ENCODE data around the gene SORCS1. TPM values are rescaled to one million over a fixed set of nuclear protein-coding genes. Genes with fewer than 3 reads are reported as not detected.

SORCS1 gene
- total and polyA plus RNA-seq, 2 of the 13 experiments (the other 11 are each of a cell fraction or from before 2014, with no cell fraction given): not detected

DNA sequence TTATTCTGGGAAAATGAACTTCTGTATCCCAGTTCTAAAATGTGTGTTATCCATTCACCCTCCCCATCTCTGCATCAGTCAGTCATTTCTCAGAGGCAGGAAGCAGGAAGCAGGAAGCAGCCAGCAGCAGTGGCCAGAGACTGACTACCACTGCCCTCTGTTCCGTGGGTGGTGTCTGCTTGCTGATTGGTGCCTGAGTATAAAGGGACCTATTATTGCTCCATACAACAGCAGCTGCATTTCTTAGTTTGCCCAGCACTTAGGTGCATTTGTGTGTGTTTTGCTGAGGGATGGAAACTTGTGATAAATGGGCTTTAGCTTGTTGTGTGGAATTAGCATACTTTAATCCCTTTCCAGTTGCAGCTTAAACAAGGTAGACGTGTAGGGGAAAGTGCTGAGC, 582.2 kb downstream of the SORCS1 start:
- no peak overlapping the region for H3K27ac ChIP-seq (ENCODE audit: extremely low read length, insufficient read depth, low read length)
- no peaks in the 10 kb centered on the region for H3K4me1 ChIP-seq (ENCODE audit: insufficient read depth, low read length)
- no peak overlapping the region for H3K9ac ChIP-seq (ENCODE audit: insufficient read depth, low read depth, low read length)
- no peak for DNase-seq (ENCODE audit: low spot score)
- in situ Hi-C loops (cut with HindIII; ENCODE audit: extremely low pct_ligation_motif_present, low pct_unique_long_range_greater_than_20kb): no loop called here
- H3K4me3 ChIP-seq (replicated peaks in 1 of 3; ENCODE audit: insufficient read depth in 1 of 3, low read depth in 2 of 3, low read length in 3 of 3): no peak overlapping the region
- ATAC-seq: no peak
- no peak overlapping the region for H2AFZ ChIP-seq (ENCODE audit: low read length)
- no peaks in the 10 kb centered on the region for H4K20me1 ChIP-seq (ENCODE audit: insufficient read depth, low read length)
- peaks cover 20% of the 10 kb centered on the region; the same call in 1 of the 2 replicates for H3K9me3 ChIP-seq (ENCODE audit: low read length)
- BruUV-seq (replicated peaks): no TSS peak
- no peaks in the 10 kb centered on the region for H3K79me2 ChIP-seq (ENCODE audit: insufficient read depth, low read length)
- no peaks in the 10 kb centered on the region for H3K36me3 ChIP-seq (replicated peaks in 1 of 2; ENCODE audit: control insufficient read depth in 1 of 2, insufficient read depth in 2 of 2, low read length in 2 of 2)
- intact Hi-C loops (cut with micrococcal nuclease; ENCODE audit: unreplicated experiment): no loop called here
- H3K27me3 ChIP-seq (ENCODE audit: control insufficient read depth in 1 of 2, insufficient read depth in 2 of 2, low read length in 2 of 2): no peaks in the 10 kb centered on the region
- CTCF ChIA-PET (ENCODE audit: low intra/inter-chr PET ratio, low total read pairs): no interaction called here
- 6% methylated on average over 2 of the region's 2 CpGs for WGBS (ENCODE audit: low lambda C conversion rate)
- POLR2A ChIA-PET: no interaction called here
- FAIRE-seq: no peak
- TF ChIP-seq ZFAT (CRISPR knock-in tag; conservative IDR thresholded peaks at IDR 0.05) (no peak), ATRX (CRISPR knock-in tag; IDR thresholded peaks at IDR 0.05; ENCODE audit: borderline replicate concordance) (no peak), GABPA (IDR thresholded peaks at IDR 0.05; ENCODE audit: low read depth, low read length) (no peak), GABPA (CRISPR knock-in tag; IDR thresholded peaks at IDR 0.05; ENCODE audit: low read depth) (peak; percentile 41; the same call in 1 of the 2 replicates)
- H3K4me2 ChIP-seq (ENCODE audit: low read depth, low read length): no peak overlapping the region

DNA sequence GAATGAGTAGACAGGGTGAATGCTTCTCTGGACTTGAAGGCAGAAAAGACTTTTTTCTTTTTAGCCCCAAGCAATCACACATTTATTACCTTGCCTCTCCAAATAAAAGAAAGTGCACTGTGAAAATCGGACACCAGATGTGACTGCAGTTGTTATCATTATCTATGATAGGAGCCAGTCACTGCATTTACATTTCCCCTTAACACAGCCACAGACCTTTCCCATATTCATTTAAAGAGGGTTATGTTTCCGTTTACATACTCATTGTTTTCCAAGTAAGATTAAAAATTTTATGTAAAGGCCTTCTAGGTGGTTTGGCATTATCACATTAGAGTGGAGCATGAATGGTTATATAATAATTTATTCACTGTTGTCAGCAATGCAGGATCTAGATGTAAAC, 586.8 kb downstream of the SORCS1 start:
- CTCF ChIA-PET (ENCODE audit: low intra/inter-chr PET ratio, low total read pairs): no interaction called here
- WGBS (ENCODE audit: low lambda C conversion rate): 2% methylated on average over 2 of the region's 2 CpGs
- POLR2A ChIA-PET: no interaction called here
- intact Hi-C loops (cut with micrococcal nuclease; ENCODE audit: unreplicated experiment): loop anchor here (10.0 kb wide), 1 partner anchor 783 kb away; no protein-coding TSS in a partner anchor
- in situ Hi-C loops (cut with HindIII; ENCODE audit: extremely low pct_ligation_motif_present, low pct_unique_long_range_greater_than_20kb): no loop called here
- H2AFZ ChIP-seq (ENCODE audit: low read length): no peak overlapping the region
- no peak for FAIRE-seq
- no peaks in the 10 kb centered on the region for H3K4me1 ChIP-seq (ENCODE audit: insufficient read depth, low read length)
- ATAC-seq: no peak
- H4K20me1 ChIP-seq (ENCODE audit: insufficient read depth, low read length): no peaks in the 10 kb centered on the region
- no peak overlapping the region for H3K4me2 ChIP-seq (ENCODE audit: low read depth, low read length)
- no peak overlapping the region for H3K9ac ChIP-seq (ENCODE audit: insufficient read depth, low read depth, low read length)
- no peak overlapping the region for H3K27ac ChIP-seq (ENCODE audit: extremely low read length, insufficient read depth, low read length)
- H3K36me3 ChIP-seq (replicated peaks in 1 of 2; ENCODE audit: control insufficient read depth in 1 of 2, insufficient read depth in 2 of 2, low read length in 2 of 2): no peaks in the 10 kb centered on the region
- no peak overlapping the region for H3K4me3 ChIP-seq (replicated peaks in 1 of 3; ENCODE audit: insufficient read depth in 1 of 3, low read depth in 2 of 3, low read length in 3 of 3)
- H3K79me2 ChIP-seq (ENCODE audit: insufficient read depth, low read length): no peaks in the 10 kb centered on the region
- no peak for DNase-seq (ENCODE audit: low spot score)
- H3K27me3 ChIP-seq (ENCODE audit: control insufficient read depth in 1 of 2, insufficient read depth in 2 of 2, low read length in 2 of 2): no peaks in the 10 kb centered on the region
- no peaks in the 10 kb centered on the region for H3K9me3 ChIP-seq (ENCODE audit: low read length)
- BruUV-seq (replicated peaks): no TSS peak
- TF ChIP-seq, protein P1, sequence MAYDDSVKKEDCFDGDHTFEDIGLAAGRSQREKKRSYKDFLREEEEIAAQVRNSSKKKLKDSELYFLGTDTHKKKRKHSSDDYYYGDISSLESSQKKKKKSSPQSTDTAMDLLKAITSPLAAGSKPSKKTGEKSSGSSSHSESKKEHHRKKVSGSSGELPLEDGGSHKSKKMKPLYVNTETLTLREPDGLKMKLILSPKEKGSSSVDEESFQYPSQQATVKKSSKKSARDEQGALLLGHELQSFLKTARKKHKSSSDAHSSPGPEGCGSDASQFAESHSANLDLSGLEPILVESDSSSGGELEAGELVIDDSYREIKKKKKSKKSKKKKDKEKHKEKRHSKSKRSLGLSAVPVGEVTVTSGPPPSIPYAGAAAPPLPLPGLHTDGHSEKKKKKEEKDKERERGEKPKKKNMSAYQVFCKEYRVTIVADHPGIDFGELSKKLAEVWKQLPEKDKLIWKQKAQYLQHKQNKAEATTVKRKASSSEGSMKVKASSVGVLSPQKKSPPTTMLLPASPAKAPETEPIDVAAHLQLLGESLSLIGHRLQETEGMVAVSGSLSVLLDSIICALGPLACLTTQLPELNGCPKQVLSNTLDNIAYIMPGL (CRISPR knock-in tag; IDR thresholded peaks at IDR 0.05; ENCODE audit: borderline replicate concordance in 1 of 2, low read depth in 1 of 2): no peak
- TF ChIP-seq KLF6 (CRISPR knock-in tag; IDR thresholded peaks at IDR 0.05) (no peak), TP53 (CRISPR knock-in tag; conservative IDR thresholded peaks at IDR 0.05) (no peak), ZC3H13 (CRISPR knock-in tag; IDR thresholded peaks at IDR 0.05) (no peak), ZBTB1 (CRISPR knock-in tag; IDR thresholded peaks at IDR 0.05; ENCODE audit: borderline replicate concordance) (no peak), PTBP1 (IDR thresholded peaks at IDR 0.05; ENCODE audit: low read depth, low read length, poor library complexity, severe bottlenecking) (no peak), ZNF569 (CRISPR knock-in tag; IDR thresholded peaks at IDR 0.05; ENCODE audit: borderline replicate concordance) (no peak), PCBP2 (optimal IDR thresholded peaks at IDR 0.05; ENCODE audit: low read depth, low read length, poor library complexity, severe bottlenecking) (no peak), RARG (CRISPR knock-in tag; IDR thresholded peaks at IDR 0.05; ENCODE audit: low read depth) (no peak), HNRNPL (IDR thresholded peaks at IDR 0.05; ENCODE audit: low read depth, low read length) (no peak), ZNF570 (CRISPR knock-in tag; IDR thresholded peaks at IDR 0.05; ENCODE audit: borderline replicate concordance) (no peak), ZNF331 (CRISPR knock-in tag; IDR thresholded peaks at IDR 0.05) (no peak), ZNF75D (CRISPR knock-in tag; IDR thresholded peaks at IDR 0.05; ENCODE audit: borderline replicate concordance) (no peak)
- TF ChIP-seq, protein P2, sequence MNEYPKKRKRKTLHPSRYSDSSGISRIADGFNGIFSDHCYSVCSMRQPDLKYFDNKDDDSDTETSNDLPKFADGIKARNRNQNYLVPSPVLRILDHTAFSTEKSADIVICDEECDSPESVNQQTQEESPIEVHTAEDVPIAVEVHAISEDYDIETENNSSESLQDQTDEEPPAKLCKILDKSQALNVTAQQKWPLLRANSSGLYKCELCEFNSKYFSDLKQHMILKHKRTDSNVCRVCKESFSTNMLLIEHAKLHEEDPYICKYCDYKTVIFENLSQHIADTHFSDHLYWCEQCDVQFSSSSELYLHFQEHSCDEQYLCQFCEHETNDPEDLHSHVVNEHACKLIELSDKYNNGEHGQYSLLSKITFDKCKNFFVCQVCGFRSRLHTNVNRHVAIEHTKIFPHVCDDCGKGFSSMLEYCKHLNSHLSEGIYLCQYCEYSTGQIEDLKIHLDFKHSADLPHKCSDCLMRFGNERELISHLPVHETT (CRISPR knock-in tag; conservative IDR thresholded peaks at IDR 0.05): no peak

Data from HepG2 (cell line).